SJCRH30 (cell line): ENCODE results near the gene JPT2. TPM values are rescaled to one million over a fixed set of nuclear protein-coding genes. Genes with fewer than 3 reads are reported as not detected.

ENCODE experiments used
- DNase-seq, 2 experiments: peaks; one replicate each; pipeline ENCODE4 v3.0.0-alpha.2; 2015 to 2020
- H3K27ac ChIP-seq: fragments of 250-450 bp; sonication (Bioruptor Pico); 2 replicates; pipeline ENCODE4 v1.5.1; 2020; ENCODE audit warnings: mild to moderate bottlenecking, moderate library complexity
- H3K27me3 ChIP-seq: fragments of 250-450 bp; sonication (Bioruptor Pico); 2 replicates; pipeline ENCODE4 v1.5.1; 2020; ENCODE audit warnings: mild to moderate bottlenecking, moderate library complexity
- H3K36me3 ChIP-seq: fragments of 250-450 bp; sonication (Bioruptor Pico); 2 replicates; pipeline ENCODE4 v1.5.1; 2020; ENCODE audit warnings: mild to moderate bottlenecking, moderate library complexity
- H3K4me1 ChIP-seq: fragments of 250-450 bp; sonication (Bioruptor Pico); 2 replicates; pipeline ENCODE4 v1.5.1; 2020; ENCODE audit warnings: mild to moderate bottlenecking, moderate library complexity
- H3K4me3 ChIP-seq: fragments of 250-450 bp; sonication (Bioruptor Pico); 2 replicates; pipeline ENCODE4 v1.5.1; 2020; ENCODE audit warnings: mild to moderate bottlenecking, moderate library complexity
- H3K9me3 ChIP-seq: fragments of 250-450 bp; sonication (Bioruptor Pico); replicated peaks from 2 replicates; pipeline ENCODE4 v1.5.1; 2020; ENCODE audit warnings: mild to moderate bottlenecking, moderate library complexity
- total RNA-seq: library from RNA; depleted of rRNA; stranded (reverse); fragments of >200 nt; shearing (Covaris generic); gene quantifications from 2 replicates; pipeline ENCODE4 v1.2.3, GENCODE V29; 2014

Gene JPT2
- total RNA-seq, 1 experiment from 2014 or later = 87.4 TPM

DNA sequence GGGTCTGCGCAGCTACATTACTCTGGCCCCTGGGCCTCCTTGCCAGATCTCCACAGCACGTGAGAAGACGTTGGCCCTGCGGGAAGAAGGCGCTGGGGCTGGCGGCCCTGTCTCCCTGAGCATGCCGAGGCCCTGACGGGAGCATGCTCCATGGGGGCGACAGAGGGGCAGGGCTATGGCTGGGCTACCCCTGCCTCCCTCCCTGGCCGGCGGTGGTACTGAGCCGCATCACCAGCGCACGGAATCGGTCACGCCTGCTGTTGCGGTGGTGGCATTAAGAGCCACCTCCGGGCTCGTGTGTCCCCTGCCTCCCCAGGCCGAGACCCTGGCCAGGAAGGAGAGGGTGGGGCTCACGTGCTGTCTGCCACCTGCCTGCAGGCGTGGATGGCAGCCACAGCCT is 56.0 kb downstream of the JPT2 start:
- Histone ChIP-seq H3K36me3 (peaks cover 23% of the 10 kb centered on the region), H3K9me3 (no peaks in the 10 kb centered on the region), H3K27me3 (no peaks in the 10 kb centered on the region), H3K27ac (no peak overlapping the region), H3K4me1 (no peaks in the 10 kb centered on the region), H3K4me3 (no peak overlapping the region)
- DNase-seq = no peak

DNA sequence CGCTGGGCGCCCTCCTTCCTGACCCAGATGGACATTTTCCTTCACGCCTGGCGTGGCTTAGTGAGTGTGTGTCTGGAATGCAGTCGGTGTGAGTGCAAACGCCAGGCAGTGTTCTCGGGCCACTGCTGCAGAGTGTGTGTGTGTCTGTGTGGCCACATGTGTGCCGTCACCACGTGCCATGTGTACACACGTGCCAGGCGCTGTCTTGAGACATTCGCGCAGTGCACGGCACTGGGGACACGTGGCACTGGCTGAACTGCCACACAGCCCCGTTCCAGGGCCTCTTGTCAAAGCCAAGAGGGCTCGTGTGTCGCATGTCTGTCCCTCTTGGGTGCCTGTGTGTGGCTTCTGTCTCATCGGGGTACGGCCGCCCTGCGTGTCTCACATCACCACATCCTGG is 56.7 kb downstream of the JPT2 start:
- no peaks in the 10 kb centered on the region for H3K4me1 ChIP-seq
- no peak overlapping the region for H3K4me3 ChIP-seq
- H3K9me3 ChIP-seq = no peaks in the 10 kb centered on the region
- no peaks in the 10 kb centered on the region for H3K27me3 ChIP-seq
- H3K27ac ChIP-seq = no peak overlapping the region
- no peak for DNase-seq
- peaks cover 23% of the 10 kb centered on the region for H3K36me3 ChIP-seq

DNA sequence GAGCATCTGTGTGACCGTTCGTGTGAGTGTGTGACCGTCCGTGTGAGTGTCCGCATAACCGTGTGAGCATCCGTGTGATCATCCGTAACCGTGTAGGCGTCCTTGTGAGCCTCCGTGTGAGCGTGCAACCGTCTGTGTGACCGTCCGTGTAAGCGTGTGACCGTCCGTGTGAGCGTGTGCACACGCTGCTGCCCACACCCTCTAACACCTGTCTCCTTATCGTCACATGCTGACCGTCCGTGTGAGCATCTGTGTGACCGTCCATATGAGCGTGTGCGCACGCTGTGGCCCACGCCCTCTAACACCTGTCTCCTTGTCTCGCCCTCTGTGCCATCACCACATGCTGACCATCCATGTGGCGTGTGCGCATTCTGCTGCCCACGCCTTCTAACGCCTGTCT is 62.2 kb downstream of the JPT2 start:
- no peak overlapping the region for H3K27ac ChIP-seq
- H3K9me3 ChIP-seq = no peaks in the 10 kb centered on the region
- H3K36me3 ChIP-seq = no peaks in the 10 kb centered on the region; the same call in 1 of the 2 replicates
- no peak overlapping the region for H3K4me3 ChIP-seq
- peaks cover 6% of the 10 kb centered on the region for H3K4me1 ChIP-seq
- no peaks in the 10 kb centered on the region for H3K27me3 ChIP-seq
- no peak for DNase-seq

DNA sequence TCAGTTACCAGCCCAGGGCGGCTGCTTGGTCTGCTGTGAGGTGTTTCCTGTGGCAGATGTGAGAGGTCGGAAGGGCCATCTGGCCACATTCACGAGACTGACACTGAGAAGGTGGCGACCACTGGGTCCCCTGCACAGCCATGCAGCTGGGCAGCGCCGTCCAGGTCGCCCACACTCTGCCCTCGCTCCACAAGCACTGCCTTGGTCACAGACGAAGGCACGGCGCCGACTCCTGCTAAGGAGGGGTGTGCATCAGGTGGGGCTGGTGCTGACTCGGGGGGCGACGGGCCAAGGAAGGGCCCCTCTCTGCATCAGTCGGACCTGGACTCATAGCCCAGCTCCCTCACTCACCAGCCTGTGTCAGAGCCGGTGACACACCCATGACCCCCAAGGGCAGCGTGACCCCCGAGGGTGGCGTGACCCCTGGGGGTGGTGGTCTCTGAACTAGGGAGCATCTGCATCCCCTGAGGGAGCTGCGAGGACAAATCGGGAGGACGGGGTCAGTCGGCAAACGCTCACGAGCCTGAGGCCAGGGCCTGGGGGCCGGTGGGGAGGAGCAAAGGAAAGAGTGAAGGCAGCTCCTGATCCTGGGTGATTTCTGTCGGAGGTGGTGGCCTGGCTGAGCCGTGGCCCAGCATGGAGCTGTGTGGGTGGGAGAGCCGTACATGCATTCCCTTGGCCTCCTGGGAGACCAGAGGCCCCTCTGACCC is 62.9 kb downstream of the JPT2 start:
- H3K9me3 ChIP-seq = no peaks in the 10 kb centered on the region
- H3K4me3 ChIP-seq = no peak overlapping the region
- H3K27me3 ChIP-seq = no peaks in the 10 kb centered on the region
- no peaks in the 10 kb centered on the region; the same call in 1 of the 2 replicates for H3K36me3 ChIP-seq
- H3K27ac ChIP-seq = no peak overlapping the region
- H3K4me1 ChIP-seq = peaks cover 13% of the 10 kb centered on the region
- DNase-seq = no peak

DNA sequence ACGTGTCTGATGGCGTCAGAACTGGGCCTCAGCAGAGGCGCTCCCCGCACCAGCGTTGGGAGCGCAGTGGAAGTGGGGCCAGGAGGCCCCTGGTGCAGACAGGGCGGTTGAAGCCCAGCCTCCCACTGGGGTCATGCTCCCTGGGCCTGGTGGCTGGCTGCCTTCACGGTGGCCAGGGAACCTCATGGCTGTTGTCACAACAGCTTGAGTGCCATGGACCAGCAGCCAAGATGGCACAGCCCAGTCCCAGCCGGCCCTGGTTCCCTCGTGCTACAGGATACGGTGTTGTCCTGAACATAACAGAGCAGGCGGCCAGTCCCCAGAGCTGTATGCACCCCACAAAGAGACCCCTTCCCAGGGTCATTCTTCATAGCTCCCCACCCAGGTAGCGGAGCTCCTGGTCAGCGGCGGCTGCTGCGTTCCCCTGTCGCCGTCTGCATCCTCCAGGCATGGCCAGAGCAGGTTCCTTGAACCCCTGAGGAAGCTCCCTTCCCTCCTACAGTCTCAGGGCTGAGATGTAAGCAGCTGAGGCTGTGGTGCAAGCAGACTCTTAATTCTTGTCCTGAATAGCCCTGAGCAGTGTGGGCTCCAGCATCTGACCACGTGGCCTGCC is 63.6 kb downstream of the JPT2 start:
- no peak overlapping the region for H3K4me3 ChIP-seq
- no peak overlapping the region for H3K27ac ChIP-seq
- H3K9me3 ChIP-seq = no peaks in the 10 kb centered on the region
- H3K36me3 ChIP-seq = no peaks in the 10 kb centered on the region; the same call in 1 of the 2 replicates
- DNase-seq = no peak
- H3K4me1 ChIP-seq = peaks cover 18% of the 10 kb centered on the region
- H3K27me3 ChIP-seq = no peaks in the 10 kb centered on the region

DNA sequence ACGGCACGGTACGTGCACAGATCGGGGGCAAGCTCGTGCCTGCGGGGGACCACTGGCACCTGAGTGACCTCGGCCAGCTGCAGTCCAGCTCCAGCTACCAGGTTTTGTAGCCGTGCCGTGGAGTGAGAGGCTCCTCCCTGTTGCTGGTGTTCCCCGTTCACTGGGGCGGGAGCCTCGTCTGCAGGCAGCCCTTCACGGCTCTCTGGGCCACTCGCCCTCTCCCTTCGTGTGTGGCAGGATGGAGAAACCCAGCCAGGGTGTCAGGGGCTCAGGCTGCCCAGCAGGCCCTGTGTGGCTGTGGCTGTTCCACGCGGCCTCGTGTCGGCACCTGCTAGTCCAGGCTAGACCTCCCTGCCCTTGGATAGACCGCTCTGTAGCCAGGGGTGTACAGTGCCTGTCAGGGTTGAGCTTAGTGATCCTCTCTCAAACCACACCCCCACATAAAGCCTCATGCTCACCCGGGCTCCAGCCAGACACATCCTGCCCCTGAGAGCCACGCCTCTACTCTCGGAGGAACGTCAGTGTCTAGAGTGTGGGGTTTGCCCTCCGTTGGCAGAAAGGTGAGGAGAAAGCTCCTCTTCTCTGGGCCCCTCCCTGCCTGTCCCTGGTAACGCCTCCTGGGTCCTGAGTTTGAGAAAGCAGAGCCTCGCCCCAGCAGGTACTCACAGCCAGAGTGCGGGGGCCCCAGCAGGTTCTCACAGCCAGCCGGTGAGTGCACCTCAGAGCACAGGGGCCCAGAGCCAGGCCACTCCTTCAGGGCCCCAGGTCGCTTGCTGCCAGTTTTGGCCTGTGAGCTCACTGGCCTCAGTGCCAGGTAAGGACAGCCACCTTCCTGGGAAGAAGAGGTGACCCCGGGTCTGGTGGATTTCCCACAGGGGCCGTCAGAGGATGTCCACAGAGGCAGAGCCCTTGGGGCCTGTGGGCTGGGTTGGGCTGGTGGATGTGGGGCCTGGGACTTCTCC is 65.6 kb downstream of the JPT2 start:
- H3K27me3 ChIP-seq = no peaks in the 10 kb centered on the region
- H3K36me3 ChIP-seq = peaks cover 4% of the 10 kb centered on the region
- peaks cover 24% of the 10 kb centered on the region for H3K4me1 ChIP-seq
- H3K4me3 ChIP-seq = no peak overlapping the region
- DNase-seq = no peak
- H3K9me3 ChIP-seq = no peaks in the 10 kb centered on the region
- no peak overlapping the region for H3K27ac ChIP-seq

DNA sequence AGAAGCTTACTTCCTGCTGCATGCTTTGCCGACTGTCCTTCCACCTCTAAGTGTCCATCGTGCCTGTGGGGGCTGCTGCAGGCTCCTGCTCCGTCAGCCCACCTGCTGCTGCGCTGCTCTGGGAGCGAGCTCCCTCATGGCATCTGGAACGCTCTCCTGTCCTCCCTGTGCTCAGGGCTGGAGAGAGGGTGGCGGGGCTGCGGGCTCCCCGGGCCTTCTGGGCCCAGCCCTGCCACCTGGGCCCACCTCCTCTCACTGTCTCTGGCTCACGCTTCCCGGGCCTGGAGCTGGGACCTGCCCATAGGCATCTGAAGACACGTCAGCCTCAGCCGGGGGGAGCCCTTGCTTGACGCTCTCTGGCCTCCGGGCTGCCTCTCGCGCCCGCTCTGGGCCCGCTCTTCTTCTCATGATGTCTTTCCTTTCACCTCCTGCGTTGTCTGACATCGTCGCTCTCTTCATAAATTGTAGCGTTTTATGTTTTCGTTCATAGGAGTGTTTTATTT is 66.3 kb downstream of the JPT2 start:
- peaks cover 7% of the 10 kb centered on the region for H3K36me3 ChIP-seq
- no peaks in the 10 kb centered on the region for H3K9me3 ChIP-seq
- peaks cover 24% of the 10 kb centered on the region for H3K4me1 ChIP-seq
- no peak overlapping the region for H3K27ac ChIP-seq
- no peaks in the 10 kb centered on the region for H3K27me3 ChIP-seq
- H3K4me3 ChIP-seq = no peak overlapping the region
- DNase-seq = no peak

DNA sequence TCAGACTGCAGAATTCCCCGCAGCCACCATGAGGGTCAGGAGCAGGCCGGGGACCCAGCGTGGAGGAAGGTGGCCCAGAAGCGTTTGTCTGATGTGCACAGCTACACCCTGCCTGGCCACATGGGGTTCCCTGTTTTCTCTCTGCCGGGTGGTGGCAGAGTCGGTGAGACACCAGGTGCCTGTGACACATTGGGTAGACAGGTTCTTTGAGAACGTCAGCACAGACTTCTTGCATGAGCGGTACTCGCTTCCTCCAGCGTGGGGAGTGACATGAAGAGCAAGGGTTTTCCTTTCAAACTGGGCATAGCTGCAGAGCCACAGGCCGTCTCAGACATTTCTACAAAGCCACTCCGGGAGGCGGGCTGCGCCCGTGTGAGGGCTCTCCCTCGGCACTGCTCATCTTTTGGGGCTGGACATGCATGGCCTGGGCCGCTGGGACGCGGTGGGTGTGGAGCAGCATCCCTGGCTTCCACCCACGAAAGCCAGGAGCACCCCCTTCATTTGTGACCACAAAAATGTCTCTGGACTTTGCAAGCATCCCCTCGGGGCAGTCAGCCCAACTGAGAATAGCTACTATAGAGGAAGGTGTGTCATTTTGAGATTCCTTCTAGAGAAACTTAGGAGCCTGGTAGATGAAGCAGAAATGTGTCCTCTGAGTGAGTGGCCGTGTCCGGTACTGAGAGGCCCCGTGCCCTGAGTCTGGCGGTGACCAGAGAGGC is 67.3 kb downstream of the JPT2 start:
- Histone ChIP-seq H3K27ac (peak overlapping the region; percentile 100), H3K27me3 (no peaks in the 10 kb centered on the region), H3K9me3 (no peaks in the 10 kb centered on the region), H3K4me1 (peaks cover 24% of the 10 kb centered on the region), H3K4me3 (peak overlapping the region; percentile 21), H3K36me3 (peaks cover 14% of the 10 kb centered on the region)
- peak; percentile 66 to 73 for DNase-seq

DNA sequence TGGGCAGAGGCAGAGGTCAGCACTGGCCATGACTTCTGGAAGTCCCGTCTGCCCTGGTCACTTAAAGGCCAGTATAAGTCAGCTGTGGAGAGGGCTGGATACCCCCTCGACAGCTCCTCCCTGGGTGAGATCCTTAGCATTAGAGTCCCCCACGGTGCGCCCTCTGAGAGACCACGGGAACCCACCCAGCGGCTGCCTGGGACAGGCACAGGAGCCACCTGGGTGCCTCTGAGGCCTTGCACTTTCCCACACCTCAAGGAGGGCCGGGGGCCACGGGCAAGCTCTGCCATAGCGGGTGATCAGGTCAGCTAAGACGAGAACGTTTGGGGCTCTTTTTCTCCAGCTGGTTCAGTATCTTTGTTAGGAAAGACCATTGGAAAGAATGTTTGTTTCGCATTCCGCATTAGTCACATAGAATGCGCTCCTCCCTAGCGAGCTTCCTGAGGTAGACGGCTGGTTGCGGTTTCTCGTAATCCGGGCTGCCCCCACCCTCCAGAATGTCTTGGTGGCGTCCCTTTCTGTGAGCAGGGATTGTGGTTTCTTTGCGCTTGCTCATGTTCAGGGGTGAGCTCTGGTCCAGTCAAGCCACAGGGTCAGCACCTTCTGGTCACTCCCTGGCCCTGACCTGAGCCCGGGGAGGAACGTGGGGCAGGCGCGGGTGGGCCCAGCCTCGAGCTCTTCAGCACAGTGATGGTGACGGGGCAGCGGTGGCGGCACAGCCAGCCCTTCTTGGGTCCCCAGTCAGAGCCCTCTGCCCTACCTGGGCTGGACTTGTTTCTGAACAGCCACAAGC is 68.0 kb downstream of the JPT2 start:
- Histone ChIP-seq H3K36me3 (peaks cover 16% of the 10 kb centered on the region), H3K27me3 (no peaks in the 10 kb centered on the region), H3K9me3 (no peaks in the 10 kb centered on the region), H3K4me3 (peak overlapping the region; percentile 21), H3K4me1 (peaks cover 24% of the 10 kb centered on the region), H3K27ac (peak overlapping the region; percentile 100)
- DNase-seq = peak; percentile 81 to 83

DNA sequence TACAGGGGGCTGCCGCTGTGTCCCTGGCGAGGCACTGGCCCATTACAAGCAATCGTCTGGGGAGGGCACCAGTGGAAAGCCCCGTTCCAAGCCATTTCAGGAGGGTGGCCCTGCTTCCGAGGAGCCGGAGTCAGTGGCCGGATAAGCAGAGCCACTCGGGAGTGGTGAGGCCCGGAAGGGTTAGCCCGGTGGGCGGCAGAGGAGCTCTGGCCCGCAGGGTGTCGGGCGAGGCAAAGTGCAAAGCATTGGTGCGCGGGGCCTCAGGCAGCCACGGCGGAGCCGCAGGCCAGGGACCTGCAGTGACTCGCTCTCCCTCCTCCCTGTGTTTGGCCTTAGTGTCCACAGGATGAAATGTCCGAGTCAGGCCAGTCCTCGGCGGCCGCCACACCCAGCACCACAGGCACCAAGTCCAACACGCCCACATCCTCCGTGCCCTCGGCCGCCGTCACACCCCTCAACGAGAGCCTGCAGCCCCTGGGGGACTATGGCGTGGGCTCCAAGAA is 68.7 kb downstream of the JPT2 start:
- no peak for DNase-seq
- H3K36me3 ChIP-seq = peaks cover 17% of the 10 kb centered on the region
- peaks cover 24% of the 10 kb centered on the region for H3K4me1 ChIP-seq
- peak overlapping the region; percentile 100 for H3K27ac ChIP-seq
- H3K4me3 ChIP-seq = no peak overlapping the region
- no peaks in the 10 kb centered on the region for H3K9me3 ChIP-seq
- H3K27me3 ChIP-seq = no peaks in the 10 kb centered on the region

DNA sequence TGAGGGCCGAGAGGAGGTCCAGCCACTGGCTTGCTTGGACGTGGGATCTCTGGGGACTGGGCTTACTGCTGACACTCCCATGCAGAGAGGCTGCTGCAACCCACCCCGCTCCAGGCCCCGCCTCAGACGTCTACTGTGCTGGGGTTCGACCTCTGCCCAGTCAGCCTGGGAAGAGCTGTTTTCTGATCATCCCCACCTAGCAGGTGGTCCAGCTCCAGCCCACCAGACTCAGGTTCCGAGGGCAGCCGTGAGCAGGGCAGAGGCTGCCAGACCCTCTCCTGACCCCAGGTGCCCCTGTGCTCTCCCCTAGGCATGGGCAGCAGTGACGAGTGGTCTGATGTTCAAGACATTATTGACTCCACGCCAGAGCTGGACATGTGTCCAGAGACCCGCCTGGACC is 69.9 kb downstream of the JPT2 start:
- Histone ChIP-seq H3K27ac (no peak overlapping the region), H3K9me3 (no peaks in the 10 kb centered on the region), H3K27me3 (no peaks in the 10 kb centered on the region), H3K4me1 (peaks cover 24% of the 10 kb centered on the region), H3K4me3 (no peak overlapping the region), H3K36me3 (peaks cover 24% of the 10 kb centered on the region)
- no peak for DNase-seq

DNA sequence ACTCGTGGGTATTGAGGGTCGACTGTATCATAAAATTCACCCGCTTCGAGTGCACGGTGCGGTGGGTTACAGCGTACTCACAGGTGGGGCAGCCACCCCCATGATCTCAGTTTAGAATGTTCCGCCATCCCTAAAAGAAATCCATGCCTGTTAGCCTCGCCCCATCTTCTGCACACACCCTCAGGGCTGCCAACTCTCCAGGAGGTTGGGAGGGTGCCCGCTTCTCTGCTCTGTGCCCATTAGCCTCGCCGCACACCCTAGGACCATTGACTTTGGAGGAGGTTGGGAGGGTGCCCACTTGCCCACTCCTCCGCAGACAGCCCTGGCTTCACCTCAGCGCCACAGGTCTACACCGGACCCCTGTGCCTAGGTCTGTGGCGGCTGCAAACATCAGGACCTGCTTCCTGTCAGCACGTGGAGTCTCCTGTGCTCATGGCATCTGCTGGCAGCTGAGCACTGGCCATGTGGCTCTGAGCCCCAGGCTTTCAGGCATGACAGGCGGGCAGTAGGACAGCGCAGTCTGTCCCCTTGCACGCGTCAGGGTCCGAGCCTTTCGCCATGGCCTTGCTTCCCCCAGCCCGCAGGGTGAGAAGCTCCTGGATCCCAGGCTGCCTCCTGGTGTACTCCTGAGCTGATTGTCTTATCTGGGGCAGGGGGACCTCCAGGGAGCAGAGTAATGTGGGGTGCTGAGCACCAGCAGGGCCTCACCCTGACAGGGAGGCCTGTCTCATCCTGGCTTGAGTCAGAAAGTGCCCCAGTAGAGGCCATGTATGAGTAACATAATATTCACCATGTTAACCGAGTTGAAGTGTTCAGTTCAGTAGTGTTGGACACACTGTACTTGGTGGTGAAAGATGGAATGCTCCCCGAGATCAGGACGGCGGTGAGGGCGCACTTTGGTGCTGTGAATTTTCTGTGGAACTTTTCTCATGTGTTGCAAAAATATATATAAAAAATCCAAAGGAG is 71.4 kb downstream of the JPT2 start:
- peaks cover 28% of the 10 kb centered on the region for H3K36me3 ChIP-seq
- DNase-seq = no peak

More for the DNA sequence above, 71.4 kb downstream of the JPT2 start:
- H3K9me3 ChIP-seq = no peaks in the 10 kb centered on the region
- H3K4me1 ChIP-seq = peaks cover 24% of the 10 kb centered on the region
- no peak overlapping the region for H3K27ac ChIP-seq
- no peaks in the 10 kb centered on the region for H3K27me3 ChIP-seq
- H3K4me3 ChIP-seq = no peak overlapping the region
